BLaER1 (cell line): Measurements from ENCODE around the gene FANCM.

Experiments used
- H3K27ac ChIP-seq: shearing (Covaris generic); formaldehyde crosslinking; 2 replicates; pipeline ENCODE4 v1.8.1; 2022
- H3K27me3 ChIP-seq: shearing (Covaris generic); formaldehyde crosslinking; 2 replicates; pipeline ENCODE4 v1.8.1; 2022
- H3K36me3 ChIP-seq: shearing (Covaris generic); formaldehyde crosslinking; 2 replicates; pipeline ENCODE4 v1.8.1; 2022
- H3K4me1 ChIP-seq: shearing (Covaris generic); formaldehyde crosslinking; 2 replicates; pipeline ENCODE4 v1.8.1; 2022
- H3K4me2 ChIP-seq: shearing (Covaris generic); formaldehyde crosslinking; 2 replicates; pipeline ENCODE4 v1.8.1; 2022
- H3K4me3 ChIP-seq: shearing (Covaris generic); formaldehyde crosslinking; 2 replicates; pipeline ENCODE4 v1.8.1; 2022
- H3K9ac ChIP-seq: shearing (Covaris generic); formaldehyde crosslinking; 2 replicates; pipeline ENCODE4 v1.8.1; 2022
- H3K9me3 ChIP-seq: shearing (Covaris generic); formaldehyde crosslinking; 2 replicates; pipeline ENCODE4 v1.8.1; 2022
- H4K20me1 ChIP-seq: shearing (Covaris generic); formaldehyde crosslinking; 2 replicates; pipeline ENCODE4 v1.8.1; 2022
- Cebpa-rat ChIP-seq: shearing (Covaris generic); IDR thresholded peaks from 2 replicates; pipeline ENCODE4 v1.8.1; 2022

The FANCM gene

DNA sequence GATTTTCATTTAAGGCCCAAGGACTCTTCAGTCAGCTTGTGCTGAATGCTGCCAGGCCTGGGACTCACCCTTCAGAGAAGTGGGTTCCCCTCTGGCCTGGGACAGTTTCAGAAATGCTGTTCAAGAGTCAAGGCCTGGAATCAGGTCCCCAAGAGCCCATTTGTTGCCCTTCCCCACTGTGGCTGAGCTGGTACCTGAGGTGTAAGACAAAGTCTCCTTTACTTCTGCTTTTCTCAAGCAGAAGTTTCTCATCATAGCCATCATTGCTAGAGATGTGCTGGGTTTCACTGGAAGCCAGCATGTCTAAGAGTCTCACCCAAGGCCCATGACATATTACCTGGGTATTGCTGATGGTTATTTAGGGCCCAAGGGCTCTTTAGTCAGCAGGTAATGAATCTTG is 8.9 kb downstream of the FANCM start:
- Histone ChIP-seq H3K27ac (no peak overlapping the region), H3K4me2 (no peak overlapping the region)

GRCh38 chr14:45145214-45145613 is 9.5 kb downstream of the FANCM start:
- H3K4me2 ChIP-seq, result no peak overlapping the region
- no peaks in the 10 kb centered on the region for H4K20me1 ChIP-seq
- no peak overlapping the region for H3K4me3 ChIP-seq
- H3K4me1 ChIP-seq, result no peaks in the 10 kb centered on the region
- H3K27ac ChIP-seq, result no peak overlapping the region
- H3K27me3 ChIP-seq, result no peaks in the 10 kb centered on the region
- no peak overlapping the region for H3K9ac ChIP-seq
- no peak for TF ChIP-seq Cebpa-rat
- no peaks in the 10 kb centered on the region for H3K9me3 ChIP-seq
- H3K36me3 ChIP-seq, result peaks cover 39% of the 10 kb centered on the region

More for the DNA sequence above, 8.9 kb downstream of the FANCM start:
- Histone ChIP-seq H3K27me3 (no peaks in the 10 kb centered on the region), H3K9me3 (no peaks in the 10 kb centered on the region), H3K4me1 (peaks cover 1% of the 10 kb centered on the region; the same call in 1 of the 2 replicates), H3K36me3 (peaks cover 39% of the 10 kb centered on the region), H3K9ac (no peak overlapping the region), H4K20me1 (no peaks in the 10 kb centered on the region), H3K4me3 (no peak overlapping the region)
- TF ChIP-seq Cebpa-rat, result no peak

GRCh38 chr14:45149602-45150001 is 13.9 kb downstream of the FANCM start:
- Histone ChIP-seq H3K9ac (no peak overlapping the region), H3K4me3 (no peak overlapping the region), H3K27me3 (no peaks in the 10 kb centered on the region), H3K4me2 (no peak overlapping the region), H3K9me3 (no peaks in the 10 kb centered on the region), H3K4me1 (no peaks in the 10 kb centered on the region), H4K20me1 (no peaks in the 10 kb centered on the region), H3K36me3 (peaks cover 49% of the 10 kb centered on the region), H3K27ac (no peak overlapping the region)
- TF ChIP-seq Cebpa-rat, result no peak

- no peaks in the 10 kb centered on the region for H3K27me3 ChIP-seq
- H3K36me3 ChIP-seq, result peaks cover 43% of the 10 kb centered on the region
- H3K4me3 ChIP-seq, result no peak overlapping the region
- H4K20me1 ChIP-seq, result no peaks in the 10 kb centered on the region
- H3K9ac ChIP-seq, result no peak overlapping the region
- no peak for TF ChIP-seq Cebpa-rat
- no peaks in the 10 kb centered on the region for H3K9me3 ChIP-seq
- no peak overlapping the region for H3K27ac ChIP-seq
- no peaks in the 10 kb centered on the region for H3K4me1 ChIP-seq
- no peak overlapping the region for H3K4me2 ChIP-seq
Measured at GRCh38 chr14:45150386-45150890, 14.7 kb downstream of the FANCM start.

- H3K27me3 ChIP-seq, result no peaks in the 10 kb centered on the region
- no peak overlapping the region for H3K4me3 ChIP-seq
- no peak overlapping the region for H3K9ac ChIP-seq
- H3K4me1 ChIP-seq, result no peaks in the 10 kb centered on the region
- H4K20me1 ChIP-seq, result no peaks in the 10 kb centered on the region
- H3K36me3 ChIP-seq, result peaks cover 54% of the 10 kb centered on the region
- no peak for TF ChIP-seq Cebpa-rat
- H3K27ac ChIP-seq, result no peak overlapping the region
- H3K9me3 ChIP-seq, result no peaks in the 10 kb centered on the region
- no peak overlapping the region for H3K4me2 ChIP-seq
Measured at GRCh38 chr14:45156067-45156466, 20.3 kb downstream of the FANCM start.

DNA sequence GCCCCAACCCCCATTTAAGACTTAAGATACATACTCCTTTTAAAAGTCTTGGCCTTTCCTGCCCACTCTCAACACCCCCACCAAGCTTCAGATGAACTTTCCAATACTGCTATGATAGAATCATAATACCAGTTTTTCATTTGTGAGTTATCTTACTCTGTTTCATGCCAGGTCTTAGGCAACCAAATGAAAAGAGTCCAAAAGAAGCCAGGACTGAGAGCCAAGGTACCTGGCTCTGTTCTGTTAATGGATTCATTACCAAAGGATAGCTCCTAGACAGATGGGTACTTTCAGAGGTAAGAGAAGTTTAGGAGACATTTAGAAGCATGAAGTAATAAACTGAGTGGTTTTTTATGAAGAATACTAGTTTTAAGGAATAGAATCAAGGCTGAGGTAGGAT is 34.2 kb downstream of the FANCM start:
- Histone ChIP-seq H3K4me2 (no peak overlapping the region), H3K9ac (no peak overlapping the region), H4K20me1 (no peaks in the 10 kb centered on the region), H3K4me1 (no peaks in the 10 kb centered on the region), H3K4me3 (no peak overlapping the region), H3K27ac (no peak overlapping the region), H3K27me3 (no peaks in the 10 kb centered on the region), H3K9me3 (no peaks in the 10 kb centered on the region), H3K36me3 (peaks cover 48% of the 10 kb centered on the region)
- TF ChIP-seq Cebpa-rat, result no peak

DNA sequence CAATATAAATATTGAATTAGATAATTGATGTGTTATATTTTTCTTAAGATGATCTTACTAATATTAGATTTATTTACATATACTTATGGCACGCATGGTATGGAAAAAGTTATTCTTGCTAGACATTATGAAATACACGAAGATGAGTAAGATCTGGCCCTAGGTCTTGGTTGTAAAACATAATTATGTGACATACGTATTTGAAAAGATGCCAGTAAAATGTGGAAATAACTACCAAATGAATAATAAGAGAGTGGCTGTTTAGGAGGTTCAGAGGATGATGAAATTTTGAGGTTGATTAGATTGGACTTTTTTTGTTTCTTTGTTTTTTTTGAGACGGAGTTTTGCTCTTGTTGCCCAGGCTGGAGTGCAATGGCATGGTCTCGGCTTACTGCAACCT is 41.3 kb downstream of the FANCM start:
- Histone ChIP-seq H3K27me3 (no peaks in the 10 kb centered on the region), H3K4me3 (no peak overlapping the region), H3K27ac (no peak overlapping the region), H3K9me3 (no peaks in the 10 kb centered on the region), H4K20me1 (no peaks in the 10 kb centered on the region), H3K9ac (no peak overlapping the region), H3K36me3 (peaks cover 21% of the 10 kb centered on the region), H3K4me2 (no peak overlapping the region), H3K4me1 (no peaks in the 10 kb centered on the region)
- TF ChIP-seq Cebpa-rat, result no peak

GRCh38 chr14:45181329-45181728 is 45.6 kb downstream of the FANCM start:
- Histone ChIP-seq H3K27me3 (no peaks in the 10 kb centered on the region), H3K4me3 (no peak overlapping the region), H3K4me1 (no peaks in the 10 kb centered on the region), H4K20me1 (no peaks in the 10 kb centered on the region), H3K9ac (no peak overlapping the region), H3K9me3 (no peaks in the 10 kb centered on the region), H3K36me3 (peaks cover 19% of the 10 kb centered on the region; the same call in 1 of the 2 replicates), H3K27ac (no peak overlapping the region), H3K4me2 (no peak overlapping the region)
- no peak for TF ChIP-seq Cebpa-rat

DNA sequence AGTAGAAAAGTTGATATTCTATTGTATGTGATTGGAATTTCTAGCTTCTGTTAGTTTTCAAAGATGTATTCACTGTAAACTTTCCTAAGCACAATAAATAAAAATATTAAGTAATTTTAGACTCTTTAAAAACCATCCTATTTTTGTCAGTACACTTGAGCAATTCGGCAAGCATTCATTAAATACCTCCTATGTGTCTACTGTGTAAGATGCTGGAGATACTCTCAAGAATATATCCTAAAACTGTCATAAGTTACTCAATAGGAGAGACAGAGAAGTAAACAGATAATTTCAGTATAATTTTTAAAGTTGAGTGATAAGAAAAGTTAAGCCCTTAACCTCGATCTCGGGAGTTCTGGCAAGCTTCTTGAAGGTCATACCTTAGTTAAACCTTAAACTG is 46.1 kb downstream of the FANCM start:
- Histone ChIP-seq H3K27ac (no peak overlapping the region), H3K27me3 (no peaks in the 10 kb centered on the region), H3K9ac (no peak overlapping the region), H3K4me1 (no peaks in the 10 kb centered on the region), H3K4me2 (no peak overlapping the region), H3K4me3 (no peak overlapping the region), H3K9me3 (no peaks in the 10 kb centered on the region), H3K36me3 (peaks cover 23% of the 10 kb centered on the region; the same call in 1 of the 2 replicates), H4K20me1 (no peaks in the 10 kb centered on the region)
- no peak for TF ChIP-seq Cebpa-rat

GRCh38 chr14:45185100-45185814 is 49.5 kb downstream of the FANCM start:
- no peaks in the 10 kb centered on the region for H3K9me3 ChIP-seq
- H3K27me3 ChIP-seq, result no peaks in the 10 kb centered on the region
- H3K36me3 ChIP-seq, result peaks cover 37% of the 10 kb centered on the region
- no peak for TF ChIP-seq Cebpa-rat
- no peak overlapping the region for H3K4me3 ChIP-seq
- H4K20me1 ChIP-seq, result no peaks in the 10 kb centered on the region
- no peak overlapping the region for H3K27ac ChIP-seq
- H3K4me1 ChIP-seq, result no peaks in the 10 kb centered on the region
- H3K9ac ChIP-seq, result no peak overlapping the region
- H3K4me2 ChIP-seq, result no peak overlapping the region

GRCh38 chr14:45194964-45195363 is 59.2 kb downstream of the FANCM start:
- Histone ChIP-seq H3K9ac (no peak overlapping the region), H3K27ac (no peak overlapping the region)

More at GRCh38 chr14:45194964-45195363, 59.2 kb downstream of the FANCM start:
- no peaks in the 10 kb centered on the region for H4K20me1 ChIP-seq
- H3K27me3 ChIP-seq, result no peaks in the 10 kb centered on the region
- H3K4me2 ChIP-seq, result no peak overlapping the region
- no peaks in the 10 kb centered on the region for H3K4me1 ChIP-seq
- peaks cover 44% of the 10 kb centered on the region for H3K36me3 ChIP-seq
- no peak for TF ChIP-seq Cebpa-rat
- H3K4me3 ChIP-seq, result no peak overlapping the region
- H3K9me3 ChIP-seq, result no peaks in the 10 kb centered on the region
